Tibial nerve (tissue), 4 donors: Measurements from ENCODE around the gene WDR18.

Experiments
- EP300 ChIP-seq, 2 donors: sonication (generic); formaldehyde crosslinking; IDR thresholded peaks; one replicate each; pipeline ENCODE4 v1.6.1; 2017; ENCODE audit warnings: antibody characterized with exemption in 2 of 2, mild to moderate bottlenecking in 1 of 2
- POLR2A ChIP-seq, 2 donors: fragments of 450-650 bp; IDR thresholded peaks; one replicate each; pipeline ENCODE4 v1.6.1; 2017; ENCODE audit warnings: antibody characterized with exemption in 2 of 2, mild to moderate bottlenecking in 2 of 2, moderate library complexity in 2 of 2
- TF ChIP-seq, protein P1 (sequence below), 5 experiments: fragments of 200-600 bp in 3 of 5; fragments of 450-650 bp in 2 of 5; sonication (generic) in 3 of 5; IDR thresholded peaks; one replicate each; pipeline ENCODE4 v1.5.1; 2016 to 2019; ENCODE audit warnings: antibody characterized with exemption in 5 of 5, mild to moderate bottlenecking in 3 of 5, moderate library complexity in 2 of 5

- TF ChIP-seq, protein P1, sequence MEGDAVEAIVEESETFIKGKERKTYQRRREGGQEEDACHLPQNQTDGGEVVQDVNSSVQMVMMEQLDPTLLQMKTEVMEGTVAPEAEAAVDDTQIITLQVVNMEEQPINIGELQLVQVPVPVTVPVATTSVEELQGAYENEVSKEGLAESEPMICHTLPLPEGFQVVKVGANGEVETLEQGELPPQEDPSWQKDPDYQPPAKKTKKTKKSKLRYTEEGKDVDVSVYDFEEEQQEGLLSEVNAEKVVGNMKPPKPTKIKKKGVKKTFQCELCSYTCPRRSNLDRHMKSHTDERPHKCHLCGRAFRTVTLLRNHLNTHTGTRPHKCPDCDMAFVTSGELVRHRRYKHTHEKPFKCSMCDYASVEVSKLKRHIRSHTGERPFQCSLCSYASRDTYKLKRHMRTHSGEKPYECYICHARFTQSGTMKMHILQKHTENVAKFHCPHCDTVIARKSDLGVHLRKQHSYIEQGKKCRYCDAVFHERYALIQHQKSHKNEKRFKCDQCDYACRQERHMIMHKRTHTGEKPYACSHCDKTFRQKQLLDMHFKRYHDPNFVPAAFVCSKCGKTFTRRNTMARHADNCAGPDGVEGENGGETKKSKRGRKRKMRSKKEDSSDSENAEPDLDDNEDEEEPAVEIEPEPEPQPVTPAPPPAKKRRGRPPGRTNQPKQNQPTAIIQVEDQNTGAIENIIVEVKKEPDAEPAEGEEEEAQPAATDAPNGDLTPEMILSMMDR (IDR thresholded peaks at IDR 0.05) = no peak
- TF ChIP-seq POLR2A (IDR thresholded peaks at IDR 0.05) (no peak), EP300 (IDR thresholded peaks at IDR 0.05) (no peak)
These were observed 25.9 kb downstream of the WDR18 start for GRCh38 chr19:1009981-1010538.
